ENCODE measurements around the gene ATP5PO. TPM values are rescaled to one million over a fixed set of nuclear protein-coding genes. Genes with fewer than 3 reads are reported as not detected.
A peak's percentile ranks its signal among the peaks of the same experiment; 100 is the strongest.

The ATP5PO gene
- total RNA-seq, 1 experiment from 2014 or later: 232 TPM

- Histone ChIP-seq H3K4me3 (ENCODE audit: low read depth, low read length) (no peak overlapping the region), H3K27me3 (replicated peaks; ENCODE audit: control insufficient read depth, insufficient read depth, low read length) (no peaks in the 10 kb centered on the region), H3K36me3 (ENCODE audit: control insufficient read depth, insufficient read depth, low read length) (no peaks in the 10 kb centered on the region; the same call in none of the 2 replicates), H3K4me1 (peaks cover 15% of the 10 kb centered on the region), H3K9me3 (no peaks in the 10 kb centered on the region)
- intact Hi-C loops (cut with micrococcal nuclease; ENCODE audit: unreplicated experiment): no loop called here
- no peak for TF ChIP-seq CTCF (IDR thresholded peaks at IDR 0.05; ENCODE audit: insufficient read depth in 1 of 2, low read depth in 1 of 2, low read length in 1 of 2, severe bottlenecking in 1 of 2, unreplicated experiment in 1 of 2)
- Mint-ChIP-seq H3K9me3 (ENCODE audit: unreplicated experiment) (no peaks in the 10 kb centered on the region), H3K4me3 (ENCODE audit: unreplicated experiment) (no peak overlapping the region), H3K27me3 (ENCODE audit: insufficient read depth, unreplicated experiment) (no peaks in the 10 kb centered on the region), H3K27ac (ENCODE audit: unreplicated experiment) (no peak overlapping the region), H3K36me3 (ENCODE audit: insufficient read depth, unreplicated experiment) (peaks cover 29% of the 10 kb centered on the region), H3K4me1 (ENCODE audit: low read depth, unreplicated experiment) (no peaks in the 10 kb centered on the region)
- DNase-seq: no peak
- POLR2A ChIA-PET: interaction anchor here (0.5 kb wide), 1 partner anchor 233 kb away, joined by 3 read pairs; no protein-coding TSS in a partner anchor
- BruUV-seq (replicated peaks): no TSS peak
- CTCF ChIA-PET: no interaction called here
These were observed 21.5 kb upstream of the ATP5PO start for GRCh38 chr21:33937146-33937545.

DNA sequence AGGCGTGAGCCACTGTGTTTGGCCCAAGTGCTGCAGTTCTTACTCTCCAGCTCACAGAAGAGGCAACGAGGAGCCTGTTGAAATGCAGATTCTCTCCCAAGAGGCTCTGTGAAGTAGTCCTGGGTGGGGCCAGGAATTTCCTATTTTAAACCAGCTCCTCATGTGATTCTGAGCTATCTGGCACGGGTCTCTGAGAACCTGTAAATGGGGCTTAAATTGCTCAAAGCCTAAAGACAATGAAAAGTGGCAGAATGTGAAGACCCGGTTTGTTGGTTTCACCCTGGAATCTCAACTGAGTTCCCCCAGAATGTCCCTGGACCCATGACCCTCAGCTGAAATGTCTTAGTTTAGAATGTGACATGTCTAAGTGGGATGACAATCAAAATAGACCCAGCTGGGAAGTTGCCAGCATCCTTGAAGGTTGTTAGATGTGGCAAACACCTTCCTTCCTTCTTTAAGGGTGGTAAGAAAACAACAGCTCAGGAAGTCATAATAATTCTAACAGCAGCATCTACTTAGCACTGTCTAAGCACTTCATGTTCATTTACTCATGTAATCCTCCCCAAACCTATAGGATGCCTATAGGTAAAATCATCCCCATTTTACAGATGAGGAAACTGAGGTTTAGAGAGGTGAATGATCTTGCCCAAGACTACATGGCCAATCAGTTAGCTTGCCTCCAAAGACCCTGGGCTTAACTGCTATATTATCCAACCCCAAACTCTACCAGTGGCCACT is 20.9 kb upstream of the ATP5PO start:
- Histone ChIP-seq H3K27me3 (replicated peaks; ENCODE audit: control insufficient read depth, insufficient read depth, low read length) (no peaks in the 10 kb centered on the region), H3K4me1 (peaks cover 17% of the 10 kb centered on the region), H3K9me3 (no peaks in the 10 kb centered on the region), H3K36me3 (ENCODE audit: control insufficient read depth, insufficient read depth, low read length) (no peaks in the 10 kb centered on the region; the same call in none of the 2 replicates), H3K4me3 (ENCODE audit: low read depth, low read length) (no peak overlapping the region)
- no peaks in the 10 kb centered on the region for H3K4me1 Mint-ChIP-seq (ENCODE audit: low read depth, unreplicated experiment)
- no peaks in the 10 kb centered on the region for H3K27me3 Mint-ChIP-seq (ENCODE audit: insufficient read depth, unreplicated experiment)
- DNase-seq: no peak
- no peaks in the 10 kb centered on the region for H3K9me3 Mint-ChIP-seq (ENCODE audit: unreplicated experiment)
- H3K36me3 Mint-ChIP-seq (ENCODE audit: insufficient read depth, unreplicated experiment): peaks cover 31% of the 10 kb centered on the region
- no TSS peak for BruUV-seq (replicated peaks)
- no peak overlapping the region for H3K27ac Mint-ChIP-seq (ENCODE audit: unreplicated experiment)
- intact Hi-C loops (cut with micrococcal nuclease; ENCODE audit: unreplicated experiment): no loop called here
- ChIA-PET CTCF (interaction anchor here (0.6 kb wide), 1 partner anchor 735 kb away, joined by 3 read pairs; no protein-coding TSS in a partner anchor), POLR2A (interaction anchor here (0.5 kb wide), 1 partner anchor 233 kb away, joined by 3 read pairs; no protein-coding TSS in a partner anchor)
- TF ChIP-seq CTCF (IDR thresholded peaks at IDR 0.05; ENCODE audit: insufficient read depth in 1 of 2, low read depth in 1 of 2, low read length in 1 of 2, severe bottlenecking in 1 of 2, unreplicated experiment in 1 of 2): no peak
- H3K4me3 Mint-ChIP-seq (ENCODE audit: unreplicated experiment): no peak overlapping the region

GRCh38 chr21:33932731-33933130 is 17.1 kb upstream of the ATP5PO start:
- peak overlapping the region; percentile 90 for H3K4me3 Mint-ChIP-seq (ENCODE audit: unreplicated experiment)
- Histone ChIP-seq H3K36me3 (ENCODE audit: control insufficient read depth, insufficient read depth, low read length) (no peaks in the 10 kb centered on the region; the same call in 1 of the 2 replicates), H3K27me3 (replicated peaks; ENCODE audit: control insufficient read depth, insufficient read depth, low read length) (no peaks in the 10 kb centered on the region), H3K4me1 (peaks cover 17% of the 10 kb centered on the region), H3K9me3 (no peaks in the 10 kb centered on the region), H3K4me3 (ENCODE audit: low read depth, low read length) (peak overlapping the region; percentile 71)
- no peak overlapping the region for H3K27ac Mint-ChIP-seq (ENCODE audit: unreplicated experiment)
- H3K4me1 Mint-ChIP-seq (ENCODE audit: low read depth, unreplicated experiment): no peaks in the 10 kb centered on the region
- peaks cover 12% of the 10 kb centered on the region for H3K36me3 Mint-ChIP-seq (ENCODE audit: insufficient read depth, unreplicated experiment)
- TF ChIP-seq CTCF (IDR thresholded peaks at IDR 0.05; ENCODE audit: insufficient read depth in 1 of 2, low read depth in 1 of 2, low read length in 1 of 2, severe bottlenecking in 1 of 2, unreplicated experiment in 1 of 2): no peak
- POLR2A ChIA-PET: interaction anchor here (0.6 to 1.0 kb wide), 2 partner anchors 35 to 39 kb away, joined by 3 to 5 read pairs; no protein-coding TSS in a partner anchor
- no peak for DNase-seq
- no TSS peak for BruUV-seq (replicated peaks)
- H3K9me3 Mint-ChIP-seq (ENCODE audit: unreplicated experiment): no peaks in the 10 kb centered on the region
- H3K27me3 Mint-ChIP-seq (ENCODE audit: insufficient read depth, unreplicated experiment): no peaks in the 10 kb centered on the region
- intact Hi-C loops (cut with micrococcal nuclease; ENCODE audit: unreplicated experiment): no loop called here
- CTCF ChIA-PET: no interaction called here

All from Caco-2 (cell line).